Tibial nerve (tissue), 4 donors: Measurements from ENCODE around the gene NEO1.
A peak's percentile ranks its signal among the peaks of the same experiment; 100 is the strongest.

ENCODE experiments used
- CTCF ChIP-seq, 5 experiments: fragments of 200-600 bp in 3 of 5; fragments of 450-650 bp in 2 of 5; sonication (generic) in 3 of 5; IDR thresholded peaks; one replicate each; pipeline ENCODE4 v1.5.1; 2016 to 2019; ENCODE audit warnings: antibody characterized with exemption in 5 of 5, mild to moderate bottlenecking in 3 of 5, moderate library complexity in 2 of 5
- EP300 ChIP-seq, 2 donors: sonication (generic); formaldehyde crosslinking; IDR thresholded peaks; one replicate each; pipeline ENCODE4 v1.6.1; 2017; ENCODE audit warnings: antibody characterized with exemption in 2 of 2, mild to moderate bottlenecking in 1 of 2
- POLR2A ChIP-seq, 2 donors: fragments of 450-650 bp; IDR thresholded peaks; one replicate each; pipeline ENCODE4 v1.6.1; 2017; ENCODE audit warnings: antibody characterized with exemption in 2 of 2, mild to moderate bottlenecking in 2 of 2, moderate library complexity in 2 of 2

- TF ChIP-seq CTCF (IDR thresholded peaks at IDR 0.05) (peak in 3 of 5 experiments; percentile 28 to 67 (median 60)), POLR2A (IDR thresholded peaks at IDR 0.05) (no peak), EP300 (IDR thresholded peaks at IDR 0.05) (no peak)
Measured at GRCh38 chr15:73127302-73127936, 75.2 kb downstream of the NEO1 start.
